Muscle layer of colon (tissue), 2 donors: ENCODE results near the gene CNTN4.
"Not testable (repeated sequence)": the region's sequence is repeated elsewhere in the genome, so short reads cannot be mapped to it uniquely, and the experiment has no call there.

ENCODE experiments used
- H3K27ac ChIP-seq: one replicate; pipeline ENCODE4 v1.7.0; 2013; ENCODE audit warnings: low read depth, mild to moderate bottlenecking, low read length, moderate library complexity
- H3K27me3 ChIP-seq, 2 donors: one replicate each; pipeline ENCODE4 v1.7.0; 2013; ENCODE audit warnings: low read length in 2 of 2, mild to moderate bottlenecking in 2 of 2; ENCODE audit not compliant: insufficient read depth in 2 of 2, control insufficient read depth in 1 of 2
- H3K36me3 ChIP-seq: one replicate; pipeline ENCODE4 v1.7.0; 2013; ENCODE audit warnings: mild to moderate bottlenecking, low read length; ENCODE audit not compliant: insufficient read depth
- H3K4me1 ChIP-seq: one replicate; pipeline ENCODE4 v1.7.0; 2013; ENCODE audit warnings: mild to moderate bottlenecking, low read length; ENCODE audit not compliant: insufficient read depth
- H3K4me3 ChIP-seq, 2 donors: one replicate each; pipeline ENCODE4 v1.7.0; 2013; ENCODE audit warnings: low read length in 2 of 2, low read depth in 1 of 2, mild to moderate bottlenecking in 1 of 2, moderate library complexity in 1 of 2
- H3K9ac ChIP-seq: one replicate; pipeline ENCODE4 v1.7.0; 2013; ENCODE audit warnings: low read length
- H3K9me3 ChIP-seq: one replicate; pipeline ENCODE4 v1.7.0; 2013; ENCODE audit warnings: mild to moderate bottlenecking, low read length
- donor health status: abdominal sarcoma.
- donor health status: Adenocarcinoma of cecum.

Gene CNTN4

DNA sequence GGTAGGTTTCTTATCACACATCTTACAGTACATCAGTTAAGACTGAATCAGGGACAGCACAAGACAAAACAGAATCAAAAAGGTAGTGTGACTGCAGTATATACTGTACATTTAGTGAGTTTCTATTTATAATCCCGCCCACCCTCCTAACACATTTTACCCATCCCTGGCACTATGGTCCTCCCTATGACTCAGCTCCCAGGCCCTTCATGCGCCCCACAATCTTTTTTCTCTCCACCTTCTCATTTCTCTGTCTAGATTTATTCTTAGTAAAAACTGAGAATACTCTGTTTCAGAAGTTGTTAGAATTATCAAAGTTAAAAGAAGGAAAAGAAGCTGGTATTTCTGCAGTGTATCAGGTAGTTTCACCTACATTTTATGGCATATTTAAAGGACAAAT, 427.3 kb downstream of the CNTN4 start:
- Histone ChIP-seq H3K4me1 (no peaks in the 10 kb centered on the region), H3K36me3 (no peaks in the 10 kb centered on the region), H3K27ac (no peak overlapping the region), H3K4me3 (no peak overlapping the region), H3K27me3 (no peaks in the 10 kb centered on the region), H3K9me3 (no peaks in the 10 kb centered on the region), H3K9ac (no peak overlapping the region)

DNA sequence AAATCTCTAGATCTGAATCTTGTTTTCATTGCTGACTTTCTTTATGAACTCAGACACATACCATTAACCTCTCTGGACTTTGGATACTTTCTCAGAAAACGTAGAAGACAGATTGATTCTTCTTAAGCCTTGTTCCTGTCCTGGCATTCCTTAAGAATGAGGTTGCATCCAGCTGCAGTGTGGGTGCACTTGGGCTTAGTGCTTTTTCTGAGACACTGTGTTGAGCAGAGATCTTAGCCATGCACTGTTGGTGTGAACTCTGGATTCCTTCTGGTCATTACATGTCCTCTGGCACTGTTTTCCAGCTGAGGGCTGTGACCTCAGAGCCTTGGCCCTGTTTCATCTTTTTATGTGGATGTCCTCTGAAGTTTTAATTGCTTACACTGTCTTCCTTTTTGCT, 428.3 kb downstream of the CNTN4 start:
- Histone ChIP-seq H3K9ac (no peak overlapping the region), H3K27me3 (no peaks in the 10 kb centered on the region), H3K4me1 (no peaks in the 10 kb centered on the region), H3K27ac (no peak overlapping the region), H3K36me3 (no peaks in the 10 kb centered on the region), H3K4me3 (no peak overlapping the region), H3K9me3 (no peaks in the 10 kb centered on the region)

DNA sequence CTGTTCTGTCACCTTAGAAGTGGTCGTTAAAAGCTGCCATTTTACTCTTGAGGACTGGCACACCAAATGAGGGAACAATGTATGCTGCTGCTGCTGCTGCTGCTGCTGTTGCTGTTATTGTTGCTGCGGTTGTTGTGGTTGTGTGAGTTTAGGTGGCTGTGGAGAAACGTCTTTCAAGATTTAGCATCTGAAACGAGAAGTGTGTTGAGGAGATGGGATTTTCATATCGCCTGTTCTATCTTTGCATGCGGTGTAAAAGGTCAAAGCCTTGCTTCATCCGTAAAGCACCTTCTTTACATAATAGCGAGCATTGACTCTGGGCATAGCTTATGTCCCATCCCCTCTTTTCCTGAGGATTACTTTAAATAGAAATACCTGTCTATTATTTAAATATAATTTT, 428.7 kb downstream of the CNTN4 start:
- H3K4me1 ChIP-seq, H3K36me3 ChIP-seq, H3K27ac ChIP-seq, H3K9ac ChIP-seq, H3K4me3 ChIP-seq, H3K27me3 ChIP-seq, H3K9me3 ChIP-seq: not testable (repeated sequence)

DNA sequence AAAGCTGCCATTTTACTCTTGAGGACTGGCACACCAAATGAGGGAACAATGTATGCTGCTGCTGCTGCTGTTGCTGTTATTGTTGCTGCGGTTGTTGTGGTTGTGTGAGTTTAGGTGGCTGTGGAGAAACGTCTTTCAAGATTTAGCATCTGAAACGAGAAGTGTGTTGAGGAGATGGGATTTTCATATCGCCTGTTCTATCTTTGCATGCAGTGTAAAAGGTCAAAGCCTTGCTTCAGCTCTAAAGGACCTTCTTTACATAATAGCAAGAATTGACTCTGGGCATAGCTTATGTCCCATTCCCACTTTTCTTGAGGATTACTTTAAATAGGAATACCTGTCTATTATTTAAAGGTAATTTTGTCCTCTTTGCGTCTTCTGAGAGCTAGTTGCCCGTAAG, 436.1 kb downstream of the CNTN4 start:
- not testable (repeated sequence) for H3K9me3 ChIP-seq, H3K27me3 ChIP-seq, H3K4me3 ChIP-seq, H3K36me3 ChIP-seq, H3K27ac ChIP-seq, H3K9ac ChIP-seq, H3K4me1 ChIP-seq

DNA sequence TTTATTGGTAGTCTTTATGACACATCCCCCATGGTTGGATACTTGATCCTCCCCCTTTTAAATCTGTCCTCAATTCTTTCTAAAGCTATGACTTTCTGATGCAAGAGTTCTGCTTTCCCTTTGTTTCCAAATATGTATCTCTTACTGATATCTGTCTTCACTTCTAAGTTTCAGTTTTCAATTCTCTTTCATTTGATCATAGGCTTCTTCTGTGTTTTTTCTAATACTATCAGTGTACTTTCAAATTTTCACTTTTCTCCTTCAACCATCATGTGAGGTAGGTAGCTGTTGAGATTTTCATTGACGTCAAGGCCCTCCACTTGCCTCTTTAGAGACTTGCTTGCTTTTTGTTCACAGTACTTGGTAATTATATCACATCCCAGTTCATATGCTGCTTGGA, 436.5 kb downstream of the CNTN4 start:
- H3K27me3 ChIP-seq = no peaks in the 10 kb centered on the region
- no peak overlapping the region for H3K9ac ChIP-seq
- no peaks in the 10 kb centered on the region for H3K4me1 ChIP-seq
- H3K36me3 ChIP-seq = no peaks in the 10 kb centered on the region
- no peak overlapping the region for H3K27ac ChIP-seq
- no peak overlapping the region for H3K4me3 ChIP-seq
- H3K9me3 ChIP-seq = no peaks in the 10 kb centered on the region

DNA sequence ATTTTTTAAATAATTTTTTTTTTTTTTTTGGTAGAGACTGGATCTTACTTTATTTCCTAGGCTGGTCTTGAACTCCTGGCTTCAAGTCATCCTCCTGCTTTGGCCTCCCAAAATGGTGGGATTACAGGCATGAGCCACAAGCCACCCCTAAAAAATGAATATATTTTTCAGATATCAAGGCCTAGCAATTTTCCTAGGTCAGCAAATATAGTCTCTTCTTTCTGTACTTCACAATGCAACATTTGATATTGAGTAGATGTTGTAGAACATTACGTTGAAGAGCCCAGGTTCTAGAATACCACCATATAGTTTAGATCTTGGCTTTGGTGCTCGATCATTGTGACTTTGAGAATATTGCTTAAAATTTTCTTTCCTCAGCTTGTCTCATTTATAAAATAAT, 437.9 kb downstream of the CNTN4 start:
- Histone ChIP-seq H3K9ac (no peak overlapping the region), H3K27me3 (no peaks in the 10 kb centered on the region), H3K27ac (no peak overlapping the region), H3K4me3 (no peak overlapping the region), H3K9me3 (no peaks in the 10 kb centered on the region), H3K4me1 (no peaks in the 10 kb centered on the region), H3K36me3 (no peaks in the 10 kb centered on the region)

DNA sequence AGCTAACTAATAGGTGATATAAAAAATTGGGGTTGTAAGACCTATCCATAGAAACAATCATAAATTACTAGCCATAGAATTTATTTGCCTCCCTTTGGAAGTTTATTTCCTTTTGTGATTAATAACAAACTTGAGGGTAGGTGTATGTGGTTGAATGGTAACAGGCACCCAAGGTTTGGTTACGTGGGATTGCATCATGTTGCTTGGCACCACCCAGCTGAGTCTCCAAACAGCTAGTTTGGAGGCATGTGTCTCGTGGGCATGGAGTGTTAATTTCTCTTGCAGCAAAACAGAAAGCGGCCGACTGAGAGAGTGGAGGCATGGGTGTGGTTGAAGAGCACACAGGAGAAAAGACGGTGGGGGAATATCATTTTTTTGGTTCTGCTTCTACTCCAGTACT, 441.4 kb downstream of the CNTN4 start:
- Histone ChIP-seq H3K9ac (no peak overlapping the region), H3K4me3 (no peak overlapping the region), H3K27ac (no peak overlapping the region), H3K9me3 (no peaks in the 10 kb centered on the region), H3K4me1 (no peaks in the 10 kb centered on the region), H3K36me3 (no peaks in the 10 kb centered on the region), H3K27me3 (no peaks in the 10 kb centered on the region)

DNA sequence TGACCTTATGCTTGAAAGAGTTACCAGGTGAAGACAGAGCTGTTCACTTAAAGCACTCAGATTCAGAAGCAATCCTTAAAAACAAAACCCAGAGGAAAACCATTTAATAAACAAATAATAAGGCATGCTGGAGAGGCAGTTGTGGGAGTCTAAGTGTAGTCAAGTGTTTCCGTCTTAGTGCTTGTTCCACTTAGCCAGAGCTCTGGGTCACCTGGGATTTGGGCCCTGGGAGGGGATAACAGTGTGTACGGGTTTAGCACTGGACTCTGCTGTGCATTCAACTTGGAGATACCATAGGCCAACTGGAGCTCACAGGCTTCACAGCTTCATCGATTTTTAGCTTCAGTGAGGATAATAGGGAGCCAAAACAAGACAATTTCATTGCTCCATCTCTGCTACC, 444.6 kb downstream of the CNTN4 start:
- no peaks in the 10 kb centered on the region for H3K27me3 ChIP-seq

DNA sequence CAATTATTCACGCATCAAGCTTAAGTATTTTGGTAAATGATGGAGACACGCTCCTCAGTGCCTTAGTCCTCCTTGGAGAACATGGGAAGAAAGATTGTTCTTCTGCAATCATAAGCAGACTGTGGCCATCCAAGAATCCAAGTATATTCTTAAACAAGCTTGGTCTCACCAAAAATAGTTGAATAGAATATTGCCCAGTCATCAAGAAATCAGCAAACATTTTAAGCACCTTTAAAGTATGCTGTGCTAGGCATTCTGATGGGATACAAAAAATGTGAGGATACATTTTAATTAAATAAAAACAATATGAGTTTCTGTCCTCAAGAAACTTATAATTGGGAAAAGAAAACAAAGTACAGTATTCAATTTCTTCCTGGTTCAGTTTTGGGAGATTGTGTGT, 445.5 kb downstream of the CNTN4 start:
- H3K9ac ChIP-seq = no peak overlapping the region
- no peaks in the 10 kb centered on the region for H3K4me1 ChIP-seq
- no peak overlapping the region for H3K27ac ChIP-seq
- no peaks in the 10 kb centered on the region for H3K9me3 ChIP-seq
- no peak overlapping the region for H3K4me3 ChIP-seq
- H3K36me3 ChIP-seq = no peaks in the 10 kb centered on the region
- H3K27me3 ChIP-seq = no peaks in the 10 kb centered on the region

More for the DNA sequence above, 444.6 kb downstream of the CNTN4 start:
- no peak overlapping the region for H3K9ac ChIP-seq
- H3K36me3 ChIP-seq = no peaks in the 10 kb centered on the region
- H3K4me1 ChIP-seq = no peaks in the 10 kb centered on the region
- no peaks in the 10 kb centered on the region for H3K9me3 ChIP-seq
- no peak overlapping the region for H3K27ac ChIP-seq
- H3K4me3 ChIP-seq = no peak overlapping the region

DNA sequence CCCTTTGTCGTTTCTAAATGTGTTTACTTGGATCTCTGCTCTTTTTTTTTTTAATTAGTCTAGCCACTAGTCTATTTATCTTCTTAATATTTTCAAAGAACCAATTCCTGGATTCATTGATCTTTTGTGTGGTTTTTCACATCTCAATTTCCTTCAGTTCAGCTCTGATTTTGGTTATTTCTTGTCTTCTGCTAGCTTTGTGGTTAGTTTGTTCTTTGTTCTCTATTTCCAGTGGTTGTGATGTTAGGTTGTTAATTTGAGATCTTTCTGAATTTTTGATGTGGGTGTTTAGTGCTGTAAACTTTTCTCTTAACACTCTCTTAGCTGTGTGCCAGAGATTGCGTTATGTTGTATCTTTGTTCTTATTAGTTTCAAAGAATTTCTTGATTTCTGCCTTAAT, 446.1 kb downstream of the CNTN4 start:
- Histone ChIP-seq H3K9ac (no peak overlapping the region), H3K27me3 (no peaks in the 10 kb centered on the region), H3K27ac (no peak overlapping the region), H3K4me1 (no peaks in the 10 kb centered on the region), H3K4me3 (no peak overlapping the region), H3K36me3 (no peaks in the 10 kb centered on the region), H3K9me3 (no peaks in the 10 kb centered on the region)

DNA sequence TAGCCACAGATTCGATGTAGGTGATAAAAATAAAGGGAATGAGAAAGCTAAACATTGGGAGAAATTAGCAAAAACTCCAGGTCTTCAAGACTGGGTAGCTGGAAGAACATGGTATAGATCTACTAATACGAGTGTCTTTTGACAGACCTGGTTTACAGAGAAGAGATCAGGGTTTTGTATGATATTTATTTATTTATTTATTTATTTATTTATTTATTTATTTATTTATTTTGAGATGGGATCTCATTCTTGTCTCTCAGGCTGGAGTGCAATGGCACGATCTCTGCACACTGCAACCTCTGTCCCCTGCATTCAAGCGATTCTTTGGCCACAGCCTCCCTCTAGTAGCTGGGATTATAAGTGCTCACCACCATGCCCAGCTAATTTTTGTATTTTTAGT, 448.4 kb downstream of the CNTN4 start:
- Histone ChIP-seq H3K9ac (no peak overlapping the region), H3K4me3 (no peak overlapping the region), H3K9me3 (no peaks in the 10 kb centered on the region), H3K27me3 (no peaks in the 10 kb centered on the region), H3K27ac (no peak overlapping the region), H3K4me1 (no peaks in the 10 kb centered on the region), H3K36me3 (no peaks in the 10 kb centered on the region)

DNA sequence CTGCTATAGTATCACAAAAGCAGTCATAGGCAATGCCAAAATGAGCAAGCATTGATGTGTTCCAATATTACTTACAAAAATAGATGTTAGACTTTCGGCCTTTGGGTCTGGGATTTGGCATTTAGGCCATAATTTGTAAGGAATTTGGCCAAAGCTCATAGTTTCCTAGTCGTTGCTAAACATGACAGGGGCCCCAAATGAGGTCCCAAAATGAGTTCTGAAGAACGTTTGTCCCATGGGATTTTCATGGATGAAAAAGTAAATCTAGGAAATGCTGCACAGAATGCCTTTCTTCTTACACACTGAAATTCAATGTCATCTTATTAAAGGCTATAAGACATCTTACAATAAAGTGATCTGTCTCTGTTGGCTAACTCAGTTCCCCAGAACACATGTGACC, 456.0 kb downstream of the CNTN4 start:
- no peak overlapping the region for H3K27ac ChIP-seq
- no peak overlapping the region for H3K4me3 ChIP-seq
- no peaks in the 10 kb centered on the region for H3K36me3 ChIP-seq
- H3K9me3 ChIP-seq = no peaks in the 10 kb centered on the region
- no peaks in the 10 kb centered on the region for H3K4me1 ChIP-seq
- H3K9ac ChIP-seq = no peak overlapping the region
- H3K27me3 ChIP-seq = no peaks in the 10 kb centered on the region
